Uterus (tissue), 4 donors: ENCODE measurements around the gene PBX1. TPM values are rescaled to one million over a fixed set of nuclear protein-coding genes. Genes with fewer than 3 reads are reported as not detected.

ENCODE experiments used
- DNase-seq, 2 donors: peaks; one replicate each; pipeline ENCODE4 v3.0.0-alpha.2; 2019 to 2020
- H3K27ac ChIP-seq, 2 donors: fragments of 200-600 bp; sonication (generic); 1 replicate in 1 of 2; 2 replicates in 1 of 2; pipeline ENCODE4 v1.5.1; 2016 to 2018
- H3K27me3 ChIP-seq, 2 donors: fragments of 200-600 bp; sonication (generic); one replicate each; pipeline ENCODE4 v1.5.1; 2018 to 2019; ENCODE audit warnings: control low read depth in 1 of 2
- H3K36me3 ChIP-seq, 2 donors: fragments of 200-600 bp; sonication (generic); one replicate each; pipeline ENCODE4 v1.5.1; 2019; ENCODE audit warnings: control low read depth in 1 of 2
- H3K4me1 ChIP-seq, 2 donors: fragments of 200-600 bp; sonication (generic); one replicate each; pipeline ENCODE4 v1.5.1; 2018 to 2019; ENCODE audit warnings: control low read depth in 1 of 2
- H3K4me3 ChIP-seq, 2 donors: fragments of 200-600 bp; sonication (generic); 1 replicate in 1 of 2; 2 replicates in 1 of 2; pipeline ENCODE4 v1.5.1; 2018 to 2019; ENCODE audit warnings: mild to moderate bottlenecking in 1 of 2
- H3K9me3 ChIP-seq, 2 donors: fragments of 200-600 bp; sonication (generic); one replicate each; pipeline ENCODE4 v1.5.1; 2019; ENCODE audit warnings: control low read depth in 1 of 2
- POLR2A ChIP-seq, 2 donors: fragments of 450-650 bp; IDR thresholded peaks; one replicate each; pipeline ENCODE4 v1.6.1; 2016; ENCODE audit warnings: antibody characterized with exemption in 2 of 2, mild to moderate bottlenecking in 1 of 2, moderate library complexity in 1 of 2
- intact Hi-C: fragments of 100-400 bp; cut with DNase I; formaldehyde crosslinking; loops from one replicate; pipeline ENCODE4 v1.15.1; 2023; ENCODE audit warnings: low total_unique reads
- total RNA-seq, 4 donors: library from RNA; depleted of rRNA in 3 of 4; stranded (reverse); fragments of >200 nt in 3 of 4; gene quantifications; one replicate each; pipeline versions ENCODE4 v1.1.0 to v1.2.4, GENCODE V29; 2014 to 2023
- TF ChIP-seq, protein P1 (sequence below), 4 experiments: fragments of 200-600 bp in 2 of 4; fragments of 450-650 bp in 2 of 4; sonication (generic) in 2 of 4; IDR thresholded peaks; one replicate each; pipeline ENCODE4 v1.5.1; 2016 to 2019; ENCODE audit warnings: antibody characterized with exemption in 4 of 4, mild to moderate bottlenecking in 2 of 4, moderate library complexity in 1 of 4
- donor health status: DM: yes; HTN: yes; CAD: no.

The PBX1 gene
- total RNA-seq, 4 donors from 2014 or later: 122 to 831 (median 207) TPM

DNA sequence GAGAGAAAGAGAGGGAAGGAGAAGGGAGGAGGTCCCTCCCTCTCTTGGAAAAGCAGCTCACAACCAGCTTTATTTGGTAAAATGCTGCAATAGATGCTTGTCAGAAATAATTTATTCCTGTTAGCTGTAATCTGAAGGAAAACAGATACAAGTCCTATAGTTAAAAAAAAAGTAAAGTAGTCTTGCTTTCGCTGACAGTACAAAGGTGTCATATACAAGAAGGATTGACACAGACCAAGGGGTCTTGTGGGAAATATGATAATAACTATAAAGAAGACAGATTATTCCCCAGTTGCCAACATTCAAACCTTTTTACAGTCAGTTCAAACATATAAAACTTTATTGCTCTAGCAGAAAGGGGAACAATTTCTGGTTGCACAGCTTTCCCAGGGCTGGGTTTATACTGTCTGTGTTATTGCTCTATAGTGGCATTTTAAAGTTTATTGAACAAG, 145.0 kb downstream of the PBX1 start:
- H3K4me3 ChIP-seq: no peak overlapping the region
- H3K27me3 ChIP-seq: no peaks in the 10 kb centered on the region
- TF ChIP-seq, protein P1, sequence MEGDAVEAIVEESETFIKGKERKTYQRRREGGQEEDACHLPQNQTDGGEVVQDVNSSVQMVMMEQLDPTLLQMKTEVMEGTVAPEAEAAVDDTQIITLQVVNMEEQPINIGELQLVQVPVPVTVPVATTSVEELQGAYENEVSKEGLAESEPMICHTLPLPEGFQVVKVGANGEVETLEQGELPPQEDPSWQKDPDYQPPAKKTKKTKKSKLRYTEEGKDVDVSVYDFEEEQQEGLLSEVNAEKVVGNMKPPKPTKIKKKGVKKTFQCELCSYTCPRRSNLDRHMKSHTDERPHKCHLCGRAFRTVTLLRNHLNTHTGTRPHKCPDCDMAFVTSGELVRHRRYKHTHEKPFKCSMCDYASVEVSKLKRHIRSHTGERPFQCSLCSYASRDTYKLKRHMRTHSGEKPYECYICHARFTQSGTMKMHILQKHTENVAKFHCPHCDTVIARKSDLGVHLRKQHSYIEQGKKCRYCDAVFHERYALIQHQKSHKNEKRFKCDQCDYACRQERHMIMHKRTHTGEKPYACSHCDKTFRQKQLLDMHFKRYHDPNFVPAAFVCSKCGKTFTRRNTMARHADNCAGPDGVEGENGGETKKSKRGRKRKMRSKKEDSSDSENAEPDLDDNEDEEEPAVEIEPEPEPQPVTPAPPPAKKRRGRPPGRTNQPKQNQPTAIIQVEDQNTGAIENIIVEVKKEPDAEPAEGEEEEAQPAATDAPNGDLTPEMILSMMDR (IDR thresholded peaks at IDR 0.05): no peak
- TF ChIP-seq POLR2A (IDR thresholded peaks at IDR 0.05): no peak
- no peaks in the 10 kb centered on the region for H3K36me3 ChIP-seq
- no peak for DNase-seq
- H3K9me3 ChIP-seq: no peaks in the 10 kb centered on the region
- peak overlapping the region; percentile 85 to 92 for H3K27ac ChIP-seq
- peaks cover 13 to 21% of the 10 kb centered on the region in 2 donors for H3K4me1 ChIP-seq
- intact Hi-C loops: no loop called here

DNA sequence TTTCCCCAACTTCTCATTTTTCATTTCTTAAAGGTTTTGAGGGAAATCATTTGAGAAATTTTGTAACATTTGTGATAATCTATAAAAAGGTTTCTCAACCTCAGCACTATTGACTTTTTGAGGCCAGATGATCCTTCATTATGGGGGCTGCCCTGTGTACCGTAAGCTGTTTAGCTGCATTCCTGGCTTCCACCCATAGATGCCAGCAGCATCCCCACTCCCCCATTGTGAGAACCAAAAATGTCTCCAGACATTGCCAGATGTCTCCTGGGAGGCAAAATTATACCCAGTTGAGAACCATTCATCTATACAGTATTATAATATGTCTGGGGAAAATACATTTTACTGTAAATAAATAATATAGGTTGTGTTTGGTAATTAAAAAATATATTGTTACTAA, 146.0 kb downstream of the PBX1 start:
- H3K27ac ChIP-seq: peak overlapping the region; percentile 85 to 92
- intact Hi-C loops: no loop called here

DNA sequence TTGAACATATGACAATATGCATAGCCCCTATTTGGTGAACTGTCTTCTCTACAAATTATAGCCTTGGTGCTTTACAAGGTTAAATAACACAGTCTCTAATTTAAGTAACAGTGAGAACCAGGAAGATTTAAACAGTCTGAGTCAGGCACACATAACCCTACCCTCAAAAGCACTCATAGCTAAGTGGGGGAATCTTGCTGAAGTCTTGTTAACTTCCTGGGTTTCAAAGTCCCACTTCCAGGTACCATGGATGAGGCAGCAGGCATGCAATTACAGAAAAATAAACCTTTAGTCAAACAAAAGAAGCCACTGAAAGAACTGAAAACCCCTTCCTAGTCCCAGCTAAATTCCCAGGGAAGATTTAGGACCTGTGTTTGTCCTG, 147.6 kb downstream of the PBX1 start:
- H3K36me3 ChIP-seq: no peaks in the 10 kb centered on the region
- H3K9me3 ChIP-seq: no peaks in the 10 kb centered on the region
- TF ChIP-seq POLR2A (IDR thresholded peaks at IDR 0.05): no peak
- TF ChIP-seq, protein P1 (IDR thresholded peaks at IDR 0.05): no peak
- no peak overlapping the region for H3K4me3 ChIP-seq
- no peaks in the 10 kb centered on the region for H3K27me3 ChIP-seq
- peaks cover 14 to 18% of the 10 kb centered on the region in 2 donors for H3K4me1 ChIP-seq
- H3K27ac ChIP-seq: peak overlapping the region; percentile 85 to 92
- intact Hi-C loops: no loop called here
- no peak for DNase-seq

More for the DNA sequence above, 146.0 kb downstream of the PBX1 start:
- Histone ChIP-seq H3K36me3 (no peaks in the 10 kb centered on the region), H3K9me3 (no peaks in the 10 kb centered on the region), H3K4me1 (peaks cover 13 to 14% of the 10 kb centered on the region in 2 donors), H3K27me3 (no peaks in the 10 kb centered on the region), H3K4me3 (no peak overlapping the region)
- TF ChIP-seq POLR2A (IDR thresholded peaks at IDR 0.05): no peak
- TF ChIP-seq, protein P1 (IDR thresholded peaks at IDR 0.05): no peak
- no peak for DNase-seq

DNA sequence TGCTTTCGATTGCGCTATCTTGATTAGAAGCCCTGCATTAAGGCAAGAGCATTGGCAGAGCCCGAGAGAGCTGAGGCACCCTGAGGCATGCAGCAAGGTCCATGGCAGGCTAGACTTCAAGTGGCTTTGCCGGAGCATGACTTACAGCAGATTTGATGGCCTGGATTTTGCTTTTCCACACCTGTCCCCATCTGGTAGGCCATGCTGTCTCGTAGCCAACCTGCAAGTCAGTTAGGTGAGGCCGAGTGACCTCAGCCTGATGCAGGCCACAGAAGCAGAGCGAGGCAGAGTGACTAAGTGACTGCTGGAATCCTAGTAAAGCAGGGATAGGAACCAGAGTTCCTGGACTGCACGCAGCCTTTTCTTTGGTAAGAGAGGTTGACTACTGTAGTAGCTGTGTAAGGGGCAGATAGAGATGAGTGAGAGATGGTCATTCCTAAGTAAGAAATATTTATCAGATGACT, 148.9 kb downstream of the PBX1 start:
- DNase-seq: peak; percentile 47
- Histone ChIP-seq H3K36me3 (no peaks in the 10 kb centered on the region), H3K4me1 (peaks cover 12 to 20% of the 10 kb centered on the region in 2 donors), H3K27ac (peak overlapping the region; percentile 85 to 92), H3K9me3 (no peaks in the 10 kb centered on the region), H3K27me3 (no peaks in the 10 kb centered on the region), H3K4me3 (no peak overlapping the region)
- intact Hi-C loops: no loop called here
- TF ChIP-seq, protein P1 (IDR thresholded peaks at IDR 0.05): no peak
- no peak for TF ChIP-seq POLR2A (IDR thresholded peaks at IDR 0.05)

DNA sequence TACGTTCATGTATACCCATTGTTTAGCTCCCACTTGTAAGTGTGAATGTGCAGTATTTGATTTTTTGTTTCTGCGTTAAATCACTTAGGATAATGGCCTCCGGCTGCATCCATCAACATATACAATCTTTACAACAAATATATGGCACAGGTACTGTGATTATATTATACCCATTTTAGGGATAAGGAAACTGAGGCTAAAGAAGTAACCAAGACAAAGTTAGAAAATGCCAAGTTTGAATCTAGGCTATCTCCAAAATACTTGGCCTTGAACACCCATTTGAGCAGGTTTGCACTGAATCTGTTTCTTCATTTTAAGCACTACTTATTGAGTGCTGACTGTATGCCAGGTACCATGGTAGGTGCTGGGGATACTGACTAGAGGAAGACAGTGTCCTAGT, 149.6 kb downstream of the PBX1 start:
- H3K36me3 ChIP-seq: no peaks in the 10 kb centered on the region
- no peak for DNase-seq
- no peaks in the 10 kb centered on the region for H3K27me3 ChIP-seq
- TF ChIP-seq POLR2A (IDR thresholded peaks at IDR 0.05): no peak
- TF ChIP-seq, protein P1 (IDR thresholded peaks at IDR 0.05): no peak
- no peak overlapping the region for H3K4me3 ChIP-seq
- H3K27ac ChIP-seq: peak overlapping the region; percentile 85 to 92
- intact Hi-C loops: no loop called here
- no peaks in the 10 kb centered on the region for H3K9me3 ChIP-seq
- peaks cover 8 to 25% of the 10 kb centered on the region in 2 donors for H3K4me1 ChIP-seq
